Suprapubic skin (tissue), 4 donors: Measurements from ENCODE around the gene PARG. TPM values are rescaled to one million over a fixed set of nuclear protein-coding genes. Genes with fewer than 3 reads are reported as not detected.

Experiments
- DNase-seq, 2 donors: peaks; one replicate each; pipeline ENCODE4 v3.0.0-alpha.2; 2019; ENCODE audit warnings: low spot score in 2 of 2
- H3K27ac ChIP-seq: fragments of 200-600 bp; sonication (generic); one replicate; pipeline ENCODE4 v1.5.1; 2019
- H3K27me3 ChIP-seq: fragments of 200-600 bp; sonication (generic); one replicate; pipeline ENCODE4 v1.5.1; 2019
- H3K36me3 ChIP-seq: fragments of 200-600 bp; sonication (generic); one replicate; pipeline ENCODE4 v1.5.1; 2019
- H3K4me1 ChIP-seq: fragments of 200-600 bp; sonication (generic); one replicate; pipeline ENCODE4 v1.5.1; 2019
- H3K4me3 ChIP-seq: fragments of 200-600 bp; sonication (generic); one replicate; pipeline ENCODE4 v1.5.1; 2019; ENCODE audit warnings: mild to moderate bottlenecking
- H3K9me3 ChIP-seq: fragments of 200-600 bp; sonication (generic); one replicate; pipeline ENCODE4 v1.5.1; 2019
- EP300 ChIP-seq: sonication (generic); formaldehyde crosslinking; IDR thresholded peaks from one replicate; pipeline ENCODE4 v1.6.1; 2017; ENCODE audit warnings: antibody characterized with exemption
- POLR2A ChIP-seq, 2 donors: fragments of 450-650 bp; IDR thresholded peaks; one replicate each; pipeline ENCODE4 v1.6.1; 2017; ENCODE audit warnings: antibody characterized with exemption in 2 of 2, mild to moderate bottlenecking in 2 of 2, moderate library complexity in 2 of 2
- POLR2AphosphoS5 ChIP-seq, 3 donors: sonication (generic); formaldehyde crosslinking; IDR thresholded peaks; one replicate each; pipeline ENCODE4 v1.6.1; 2017; ENCODE audit warnings: antibody characterized with exemption in 3 of 3
- WGBS: methylation state at CpG from one replicate; pipeline ENCODE4 v1.1.5; 2018; 5-methylcytosine and 5-hydroxymethylcytosine counted together
- total RNA-seq, 4 donors: library from RNA; depleted of rRNA; stranded (reverse); fragments of >200 nt; gene quantifications; one replicate each; pipeline ENCODE4 v1.1.0, GENCODE V29; 2016
- TF ChIP-seq, protein P1 (sequence below), 2 donors: fragments of 200-600 bp in 1 of 2; fragments of 450-650 bp in 1 of 2; sonication (generic) in 1 of 2; IDR thresholded peaks; one replicate each; pipeline ENCODE4 v1.5.1; 2016 to 2019; ENCODE audit warnings: antibody characterized with exemption in 2 of 2, mild to moderate bottlenecking in 1 of 2, moderate library complexity in 1 of 2

PARG gene
- total RNA-seq, 4 donors from 2014 or later, result 17.5 to 38.1 (median 21.0) TPM

DNA sequence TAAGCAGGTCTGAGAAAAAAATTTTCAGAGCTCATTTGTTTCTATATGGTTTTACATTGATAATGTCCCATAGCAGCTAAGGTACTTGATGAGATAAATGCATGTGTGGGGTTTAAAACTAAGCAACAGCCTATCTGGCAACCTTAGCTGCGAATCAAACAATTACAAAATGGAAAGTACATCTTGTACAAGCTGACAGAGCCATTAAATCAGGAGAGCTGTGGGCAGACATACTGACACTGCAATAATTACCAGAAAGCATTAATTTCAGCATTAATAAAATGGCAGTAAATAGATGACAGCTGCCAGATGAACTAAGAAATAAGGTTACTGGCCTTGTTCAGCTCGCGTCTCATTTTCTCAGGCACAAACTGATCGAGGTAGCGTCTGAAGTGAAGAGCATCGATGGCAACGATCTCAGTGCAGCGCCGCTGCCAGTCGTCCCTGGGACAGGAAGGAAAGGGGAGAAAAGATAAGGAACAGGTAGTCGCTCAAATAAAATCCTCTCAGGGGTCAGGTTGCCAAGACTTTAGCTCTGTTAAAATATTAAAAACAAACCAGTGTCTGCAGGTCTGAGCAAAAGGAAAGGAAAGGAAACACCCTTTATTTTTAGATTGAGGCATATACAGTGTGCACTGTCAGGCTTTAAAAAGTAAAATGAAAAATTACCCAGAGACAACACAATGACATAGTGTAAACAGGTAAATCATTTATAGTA is 100.1 kb downstream of the PARG start:
- Histone ChIP-seq H3K4me3 (no peak overlapping the region), H3K27ac (no peak overlapping the region), H3K27me3 (no peaks in the 10 kb centered on the region), H3K4me1 (no peaks in the 10 kb centered on the region), H3K36me3 (peaks cover 53% of the 10 kb centered on the region), H3K9me3 (no peaks in the 10 kb centered on the region)
- no peak for DNase-seq
- TF ChIP-seq EP300 (no peak), POLR2AphosphoS5 (IDR thresholded peaks at IDR 0.05) (no peak), POLR2A (IDR thresholded peaks at IDR 0.05) (no peak)
- TF ChIP-seq, protein P1, sequence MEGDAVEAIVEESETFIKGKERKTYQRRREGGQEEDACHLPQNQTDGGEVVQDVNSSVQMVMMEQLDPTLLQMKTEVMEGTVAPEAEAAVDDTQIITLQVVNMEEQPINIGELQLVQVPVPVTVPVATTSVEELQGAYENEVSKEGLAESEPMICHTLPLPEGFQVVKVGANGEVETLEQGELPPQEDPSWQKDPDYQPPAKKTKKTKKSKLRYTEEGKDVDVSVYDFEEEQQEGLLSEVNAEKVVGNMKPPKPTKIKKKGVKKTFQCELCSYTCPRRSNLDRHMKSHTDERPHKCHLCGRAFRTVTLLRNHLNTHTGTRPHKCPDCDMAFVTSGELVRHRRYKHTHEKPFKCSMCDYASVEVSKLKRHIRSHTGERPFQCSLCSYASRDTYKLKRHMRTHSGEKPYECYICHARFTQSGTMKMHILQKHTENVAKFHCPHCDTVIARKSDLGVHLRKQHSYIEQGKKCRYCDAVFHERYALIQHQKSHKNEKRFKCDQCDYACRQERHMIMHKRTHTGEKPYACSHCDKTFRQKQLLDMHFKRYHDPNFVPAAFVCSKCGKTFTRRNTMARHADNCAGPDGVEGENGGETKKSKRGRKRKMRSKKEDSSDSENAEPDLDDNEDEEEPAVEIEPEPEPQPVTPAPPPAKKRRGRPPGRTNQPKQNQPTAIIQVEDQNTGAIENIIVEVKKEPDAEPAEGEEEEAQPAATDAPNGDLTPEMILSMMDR (IDR thresholded peaks at IDR 0.05), result no peak
- 81% methylated on average over 11 of the region's 11 CpGs for WGBS

GRCh38 chr10:49837685-49838084 is 104.1 kb downstream of the PARG start:
- TF ChIP-seq EP300 (no peak), POLR2A (IDR thresholded peaks at IDR 0.05) (no peak), POLR2AphosphoS5 (IDR thresholded peaks at IDR 0.05) (no peak)
- TF ChIP-seq, protein P1 (IDR thresholded peaks at IDR 0.05), result no peak
- Histone ChIP-seq H3K9me3 (no peaks in the 10 kb centered on the region), H3K4me3 (no peak overlapping the region), H3K4me1 (no peaks in the 10 kb centered on the region), H3K27ac (no peak overlapping the region), H3K36me3 (peaks cover 52% of the 10 kb centered on the region), H3K27me3 (no peaks in the 10 kb centered on the region)
- no peak for DNase-seq
- 89% methylated on average over 1 of the region's 1 CpG for whole genome bisulfite sequencing

DNA sequence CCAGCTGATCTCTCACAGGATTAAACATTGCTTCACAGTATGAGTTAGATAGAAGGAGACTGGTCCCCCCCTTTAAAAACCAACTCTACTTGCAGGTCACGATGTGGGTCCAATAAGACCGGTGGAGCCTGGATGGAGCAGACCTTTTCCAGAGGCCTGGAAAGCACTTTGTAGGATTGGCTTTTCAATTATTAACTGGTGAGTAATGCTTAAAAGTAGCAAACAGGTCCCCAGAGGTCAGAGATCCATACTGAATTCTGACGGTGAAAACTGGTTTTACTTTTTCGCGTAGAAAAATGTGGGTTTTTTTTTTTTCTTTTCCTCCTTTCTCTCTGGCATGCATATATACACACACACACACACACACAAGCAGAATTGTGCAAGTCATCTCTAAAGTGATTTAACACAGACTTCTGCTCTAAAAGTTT is 104.8 kb downstream of the PARG start:
- DNase-seq, result no peak
- Histone ChIP-seq H3K9me3 (no peaks in the 10 kb centered on the region), H3K27me3 (no peaks in the 10 kb centered on the region), H3K27ac (no peak overlapping the region), H3K4me3 (no peak overlapping the region), H3K4me1 (no peaks in the 10 kb centered on the region), H3K36me3 (peaks cover 56% of the 10 kb centered on the region)
- TF ChIP-seq, protein P1 (IDR thresholded peaks at IDR 0.05), result no peak
- no peak for TF ChIP-seq POLR2AphosphoS5 (IDR thresholded peaks at IDR 0.05)
- no peak for TF ChIP-seq EP300
- TF ChIP-seq POLR2A (IDR thresholded peaks at IDR 0.05), result no peak
- 89% methylated on average over 5 of the region's 5 CpGs for WGBS

DNA sequence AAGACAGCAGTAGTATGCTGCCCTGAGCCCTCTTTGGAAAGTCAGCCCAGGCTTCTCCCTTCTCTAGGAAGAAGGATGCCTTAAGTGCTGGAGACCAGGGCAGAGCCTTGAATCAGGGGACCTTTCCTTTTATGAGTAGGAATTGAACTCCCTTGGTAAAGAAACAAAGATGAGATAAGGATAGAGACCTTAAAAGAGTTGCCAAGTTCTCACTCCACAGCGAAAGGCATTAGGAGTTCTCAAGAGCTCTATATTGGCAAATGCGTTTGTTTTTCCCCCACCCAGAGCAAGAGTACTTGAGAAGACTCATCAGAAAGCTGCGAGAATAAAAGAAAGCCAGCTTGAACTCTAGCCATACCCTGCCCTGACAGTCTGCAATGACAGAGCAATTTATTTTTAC is 106.9 kb downstream of the PARG start:
- TF ChIP-seq POLR2A (IDR thresholded peaks at IDR 0.05) (no peak), EP300 (no peak), POLR2AphosphoS5 (IDR thresholded peaks at IDR 0.05) (no peak)
- TF ChIP-seq, protein P1 (IDR thresholded peaks at IDR 0.05), result no peak
- no peak overlapping the region for H3K4me3 ChIP-seq
- H3K27me3 ChIP-seq, result no peaks in the 10 kb centered on the region
- WGBS, result 89% methylated on average over 3 of the region's 3 CpGs
- no peaks in the 10 kb centered on the region for H3K4me1 ChIP-seq
- no peaks in the 10 kb centered on the region for H3K9me3 ChIP-seq
- DNase-seq, result no peak
- H3K27ac ChIP-seq, result no peak overlapping the region
- peaks cover 50% of the 10 kb centered on the region for H3K36me3 ChIP-seq

- H3K27me3 ChIP-seq, result no peaks in the 10 kb centered on the region
- peaks cover 43% of the 10 kb centered on the region for H3K36me3 ChIP-seq
- TF ChIP-seq EP300 (no peak), POLR2A (IDR thresholded peaks at IDR 0.05) (no peak), POLR2AphosphoS5 (IDR thresholded peaks at IDR 0.05) (no peak)
- TF ChIP-seq, protein P1 (IDR thresholded peaks at IDR 0.05), result no peak
- H3K27ac ChIP-seq, result no peak overlapping the region
- 93% methylated on average over 2 of the region's 2 CpGs for WGBS
- no peaks in the 10 kb centered on the region for H3K4me1 ChIP-seq
- no peak for DNase-seq
- H3K9me3 ChIP-seq, result no peaks in the 10 kb centered on the region
- H3K4me3 ChIP-seq, result no peak overlapping the region
These were observed 107.6 kb downstream of the PARG start for GRCh38 chr10:49834201-49834600.
